Endothelial cell of umbilical vein (primary cell): ENCODE measurements around the gene MTG1.
"Not testable (repeated sequence)": the region's sequence is repeated elsewhere in the genome, so short reads cannot be mapped to it uniquely, and the experiment has no call there.

Experiments used
- CTCF ChIP-seq, 2 donors: IDR thresholded peaks; 1 replicate in 1 of 2; 2 replicates in 1 of 2; pipeline ENCODE4 v1.5.1; 2011; ENCODE audit warnings: low read length in 2 of 2, mild to moderate bottlenecking in 2 of 2, moderate library complexity in 2 of 2, control low read depth in 1 of 2, inconsistent platforms in 1 of 2, low read depth in 1 of 2; ENCODE audit not compliant: insufficient read depth in 1 of 2; ENCODE audit errors: extremely low read depth in 1 of 2
- EZH2 ChIP-seq: IDR thresholded peaks from 2 replicates; pipeline ENCODE4 v1.6.1; 2012; ENCODE audit warnings: borderline replicate concordance, low read depth, mild to moderate bottlenecking, moderate library complexity, low read length, inconsistent platforms; ENCODE audit not compliant: severe bottlenecking
- GATA2 ChIP-seq: IDR thresholded peaks from 2 replicates; pipeline ENCODE4 v1.7.0; 2011; ENCODE audit warnings: low read depth, mild to moderate bottlenecking, moderate library complexity, mixed read lengths, low read length; ENCODE audit not compliant: insufficient read length, insufficient read depth
- JUN ChIP-seq: IDR thresholded peaks from 2 replicates; pipeline ENCODE4 v1.6.1; 2011; ENCODE audit warnings: borderline replicate concordance, low read depth; ENCODE audit not compliant: insufficient read length, insufficient read depth
- MAX ChIP-seq: IDR thresholded peaks from 2 replicates; pipeline ENCODE4 v1.6.1; 2011; ENCODE audit not compliant: insufficient read depth, insufficient read length
- MYC ChIP-seq: IDR thresholded peaks from one replicate; pipeline ENCODE4 v1.6.1; 2011; ENCODE audit warnings: mild to moderate bottlenecking, low read depth, low read length
- POLR2A ChIP-seq: IDR thresholded peaks from 2 replicates; pipeline ENCODE4 v1.6.1; 2012; ENCODE audit warnings: low read depth, mild to moderate bottlenecking, control low read depth, low read length
- POLR2AphosphoS5 ChIP-seq: IDR thresholded peaks from 2 replicates; pipeline ENCODE4 v1.6.1; 2012; ENCODE audit warnings: low read depth, mild to moderate bottlenecking, control low read depth, low read length, moderate library complexity; ENCODE audit not compliant: insufficient read depth

- TF ChIP-seq CTCF (IDR thresholded peaks at IDR 0.05; ENCODE audit: extremely low read depth in 1 of 2, insufficient read depth in 1 of 2, low read depth in 1 of 2, low read length in 2 of 2); GATA2; EZH2; MYC; MAX; POLR2A; JUN; POLR2AphosphoS5: not testable (repeated sequence)
Measured at GRCh38 chr10:133429571-133429970, 35.6 kb downstream of the MTG1 start.
